Measurements from ENCODE around the gene EID1. TPM values are rescaled to one million over a fixed set of nuclear protein-coding genes. Genes with fewer than 3 reads are reported as not detected.

EID1 gene
- total and polyA plus RNA-seq, 2 donors (not counting 3 experiments of a cell fraction or from before 2014, with no cell fraction given): 146 to 155 TPM

DNA sequence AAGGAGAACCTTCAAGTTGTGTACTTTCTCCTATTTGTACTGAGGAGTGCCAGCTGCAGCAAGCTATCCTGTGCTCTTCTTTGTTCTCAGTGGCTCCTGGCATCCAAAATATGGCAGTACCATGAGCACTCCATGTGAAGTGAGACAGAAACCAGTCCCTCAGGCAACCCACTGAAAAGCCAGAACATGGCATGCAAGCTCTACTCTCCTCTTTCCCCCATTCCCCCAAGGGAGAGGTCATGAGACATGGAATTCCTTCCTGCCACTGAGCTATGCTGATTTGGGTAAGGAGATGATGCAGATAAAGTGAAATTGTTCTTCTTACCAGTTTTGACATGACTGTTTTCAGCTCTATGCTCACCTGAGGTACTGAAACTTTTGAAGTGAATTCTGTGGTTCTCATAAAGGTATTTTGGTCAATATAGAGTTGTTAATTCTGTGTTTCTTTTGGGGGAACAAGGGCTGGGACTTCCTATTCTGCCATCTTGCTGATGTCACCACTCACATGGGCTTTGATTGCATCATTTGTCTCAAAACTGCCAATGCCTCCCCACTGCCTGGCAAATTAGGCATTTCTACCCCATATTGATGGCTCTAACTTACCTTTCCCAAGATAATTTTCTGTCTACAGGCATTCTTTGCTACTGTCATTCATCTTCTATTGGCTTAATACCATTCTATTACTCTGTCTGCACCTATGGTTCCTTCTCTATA is 44.3 kb upstream of the EID1 start:
- CTCF ChIA-PET: no interaction called here

More for the DNA sequence above, 44.3 kb upstream of the EID1 start:
- peaks cover 11 to 16% of the 10 kb centered on the region in 2 experiments for H3K27me3 ChIP-seq (ENCODE audit: control insufficient read depth in 2 of 2, insufficient read depth in 2 of 2, low read length in 2 of 2)
- BruUV-seq (replicated peaks): no TSS peak
- dilution Hi-C loops (cut with MboI; ENCODE audit: extremely low pct_ligation_motif_present, low sequenced_read_pairs): no loop called here
- intact Hi-C loops (cut with micrococcal nuclease): no loop called here
- no peak overlapping the region for H3K27ac ChIP-seq (ENCODE audit: insufficient read depth, low read depth, low read length)
- no peak overlapping the region for H3K9ac ChIP-seq (replicated peaks; ENCODE audit: extremely low read depth, insufficient read depth, low read length)
- TF ChIP-seq GATA2 (IDR thresholded peaks at IDR 0.05; ENCODE audit: insufficient read depth, insufficient read length, low read depth, low read length) (no peak), MYC (IDR thresholded peaks at IDR 0.05; ENCODE audit: low read depth, low read length) (no peak), POLR2AphosphoS5 (IDR thresholded peaks at IDR 0.05; ENCODE audit: insufficient read depth, low read depth, low read length) (no peak), JUN (IDR thresholded peaks at IDR 0.05; ENCODE audit: borderline replicate concordance, insufficient read depth, insufficient read length, low read depth) (no peak), POLR2A (IDR thresholded peaks at IDR 0.05; ENCODE audit: low read depth, low read length) (no peak), EZH2 (IDR thresholded peaks at IDR 0.05; ENCODE audit: borderline replicate concordance, low read depth, low read length, severe bottlenecking) (no peak), FOS (IDR thresholded peaks at IDR 0.05; ENCODE audit: borderline replicate concordance, insufficient read depth, low read length) (no peak)
- TF ChIP-seq, protein P1, sequence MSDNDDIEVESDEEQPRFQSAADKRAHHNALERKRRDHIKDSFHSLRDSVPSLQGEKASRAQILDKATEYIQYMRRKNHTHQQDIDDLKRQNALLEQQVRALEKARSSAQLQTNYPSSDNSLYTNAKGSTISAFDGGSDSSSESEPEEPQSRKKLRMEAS (IDR thresholded peaks at IDR 0.05; ENCODE audit: insufficient read depth, insufficient read length): no peak
- TF ChIP-seq, protein P2, sequence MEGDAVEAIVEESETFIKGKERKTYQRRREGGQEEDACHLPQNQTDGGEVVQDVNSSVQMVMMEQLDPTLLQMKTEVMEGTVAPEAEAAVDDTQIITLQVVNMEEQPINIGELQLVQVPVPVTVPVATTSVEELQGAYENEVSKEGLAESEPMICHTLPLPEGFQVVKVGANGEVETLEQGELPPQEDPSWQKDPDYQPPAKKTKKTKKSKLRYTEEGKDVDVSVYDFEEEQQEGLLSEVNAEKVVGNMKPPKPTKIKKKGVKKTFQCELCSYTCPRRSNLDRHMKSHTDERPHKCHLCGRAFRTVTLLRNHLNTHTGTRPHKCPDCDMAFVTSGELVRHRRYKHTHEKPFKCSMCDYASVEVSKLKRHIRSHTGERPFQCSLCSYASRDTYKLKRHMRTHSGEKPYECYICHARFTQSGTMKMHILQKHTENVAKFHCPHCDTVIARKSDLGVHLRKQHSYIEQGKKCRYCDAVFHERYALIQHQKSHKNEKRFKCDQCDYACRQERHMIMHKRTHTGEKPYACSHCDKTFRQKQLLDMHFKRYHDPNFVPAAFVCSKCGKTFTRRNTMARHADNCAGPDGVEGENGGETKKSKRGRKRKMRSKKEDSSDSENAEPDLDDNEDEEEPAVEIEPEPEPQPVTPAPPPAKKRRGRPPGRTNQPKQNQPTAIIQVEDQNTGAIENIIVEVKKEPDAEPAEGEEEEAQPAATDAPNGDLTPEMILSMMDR (IDR thresholded peaks at IDR 0.05; ENCODE audit: extremely low read depth in 1 of 2, insufficient read depth in 1 of 2, low read depth in 1 of 2, low read length in 2 of 2): no peak
- FAIRE-seq: no peak
- H3K4me2 ChIP-seq (ENCODE audit: insufficient read depth, low read length): no peak overlapping the region
- no peaks in the 10 kb centered on the region for H3K4me1 ChIP-seq (ENCODE audit: control insufficient read depth, extremely low read depth, insufficient read depth, low read length)
- DNase-seq (ENCODE audit: low read depth, low spot score): no peak
- H2AFZ ChIP-seq (ENCODE audit: low read depth, low read length): no peak overlapping the region
- no peaks in the 10 kb centered on the region for H4K20me1 ChIP-seq (replicated peaks; ENCODE audit: control insufficient read depth, extremely low read depth, insufficient read depth, low read length)
- POLR2A ChIA-PET: no interaction called here
- no peaks in the 10 kb centered on the region for H3K9me3 ChIP-seq (replicated peaks; ENCODE audit: control insufficient read depth, insufficient read depth, low read length)
- H3K36me3 ChIP-seq (ENCODE audit: control insufficient read depth in 2 of 2, extremely low read depth in 1 of 2, insufficient read depth in 2 of 2, low read length in 2 of 2): no peaks in the 10 kb centered on the region
- H3K9me1 ChIP-seq (replicated peaks; ENCODE audit: control insufficient read depth, extremely low read depth, insufficient read depth, low read length): no peaks in the 10 kb centered on the region
- H3K79me2 ChIP-seq (ENCODE audit: control insufficient read depth, insufficient read depth, low read length): no peaks in the 10 kb centered on the region
- no peak overlapping the region for H3K4me3 ChIP-seq (replicated peaks in 1 of 3; ENCODE audit: insufficient read depth in 1 of 3, low read depth in 1 of 3, low read length in 3 of 3)
